Ectodermal cell (in vitro differentiated cells): Measurements from ENCODE around the gene TARBP1.

Experiments
- H3K27ac ChIP-seq: 2 replicates; pipeline ENCODE4 v1.7.0; 2013; ENCODE audit warnings: mild to moderate bottlenecking, low read depth, low read length; ENCODE audit not compliant: insufficient read depth, poor library complexity, severe bottlenecking
- H3K27me3 ChIP-seq: 2 replicates; pipeline ENCODE4 v1.7.0; 2013; ENCODE audit warnings: mild to moderate bottlenecking, low read length; ENCODE audit not compliant: insufficient read depth, control insufficient read depth, poor library complexity, severe bottlenecking
- H3K36me3 ChIP-seq: one replicate; pipeline ENCODE4 v1.7.0; 2013; ENCODE audit warnings: low read length; ENCODE audit not compliant: control insufficient read depth, insufficient read depth
- H3K4me1 ChIP-seq: one replicate; pipeline ENCODE4 v1.7.0; 2013; ENCODE audit warnings: low read length; ENCODE audit not compliant: control insufficient read depth, insufficient read depth
- H3K4me3 ChIP-seq: 2 replicates; pipeline ENCODE4 v1.7.0; 2013; ENCODE audit warnings: low read depth, low read length, control low read depth; ENCODE audit not compliant: insufficient read depth
- H3K9me3 ChIP-seq: 2 replicates; pipeline ENCODE4 v1.7.0; 2013; ENCODE audit warnings: mild to moderate bottlenecking, low read length, moderate library complexity; ENCODE audit not compliant: control insufficient read depth
- WGBS, 2 experiments: methylation state at CpG; one replicate each; pipeline ENCODE4 v1.1.7; 2013; ENCODE audit warnings: missing lambda C conversion rate in 2 of 2; 5-methylcytosine and 5-hydroxymethylcytosine counted together

Gene TARBP1

DNA sequence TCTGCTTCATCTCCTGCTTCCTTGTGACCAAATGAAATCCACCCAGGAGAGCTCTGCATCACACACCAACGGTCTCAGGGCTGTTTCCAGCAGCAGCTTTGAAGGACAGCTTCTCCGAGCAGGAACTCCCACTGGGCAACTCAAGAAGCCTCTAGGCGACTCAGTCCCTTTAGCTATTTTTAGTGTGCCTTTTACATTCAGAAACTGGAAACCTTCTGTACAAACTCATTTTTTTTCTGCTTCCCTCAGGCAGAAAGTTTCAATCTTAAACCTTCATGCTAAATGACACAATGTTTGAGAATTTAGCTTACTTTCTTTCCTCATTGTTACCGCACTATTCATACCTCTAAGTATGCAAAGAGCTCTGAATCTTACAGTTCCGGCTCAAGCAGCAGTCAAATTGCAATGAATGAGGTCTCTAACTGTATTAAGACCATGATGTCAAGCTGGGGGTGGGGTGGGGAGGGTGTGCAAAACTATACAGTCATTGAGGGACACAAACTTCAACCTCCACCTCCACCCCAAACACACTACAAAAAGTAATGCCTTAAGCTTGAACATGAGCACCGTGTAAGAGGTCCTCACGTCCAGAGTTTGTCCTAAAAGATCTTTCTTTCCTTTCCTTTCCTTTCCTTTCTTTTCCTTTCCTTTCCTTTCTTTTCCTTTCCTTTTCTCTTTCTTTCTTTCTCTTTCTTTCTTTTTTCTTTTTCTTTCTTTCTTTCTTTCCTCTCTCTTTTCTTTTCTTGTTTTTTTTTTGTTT lies 16.4 kb upstream of the TARBP1 start:
- 57 to 60% methylated on average over 7 of the region's 7 CpGs for WGBS, 2 experiments
- Histone ChIP-seq H3K9me3 (no peaks in the 10 kb centered on the region), H3K4me1 (peaks cover 8% of the 10 kb centered on the region), H3K27me3 (no peaks in the 10 kb centered on the region), H3K4me3 (no peak overlapping the region), H3K36me3 (no peaks in the 10 kb centered on the region), H3K27ac (no peak overlapping the region)

DNA sequence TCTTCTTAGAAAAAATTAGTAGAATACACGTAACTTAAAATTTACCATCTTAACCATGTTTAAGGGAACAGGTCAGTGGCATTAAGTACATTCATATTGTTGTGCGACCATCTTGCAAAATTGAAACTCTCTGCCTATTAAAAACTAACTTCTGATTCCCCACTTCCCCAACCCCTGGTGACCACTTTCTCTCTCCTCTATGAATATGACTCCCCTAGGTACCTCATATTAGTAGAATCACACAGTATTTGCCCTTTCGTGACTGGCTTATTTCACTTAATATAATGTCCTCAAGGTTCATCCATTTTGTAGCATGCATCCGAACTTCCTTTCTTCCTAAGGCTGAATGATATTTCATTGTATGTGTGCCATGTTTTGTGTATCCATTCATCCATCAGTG lies 15.1 kb upstream of the TARBP1 start:
- Histone ChIP-seq H3K27ac (no peak overlapping the region), H3K36me3 (no peaks in the 10 kb centered on the region), H3K4me3 (no peak overlapping the region), H3K9me3 (no peaks in the 10 kb centered on the region), H3K27me3 (no peaks in the 10 kb centered on the region), H3K4me1 (peaks cover 10% of the 10 kb centered on the region)
- WGBS, 2 experiments, result 91 to 94% methylated on average over 4 of the region's 4 CpGs

DNA sequence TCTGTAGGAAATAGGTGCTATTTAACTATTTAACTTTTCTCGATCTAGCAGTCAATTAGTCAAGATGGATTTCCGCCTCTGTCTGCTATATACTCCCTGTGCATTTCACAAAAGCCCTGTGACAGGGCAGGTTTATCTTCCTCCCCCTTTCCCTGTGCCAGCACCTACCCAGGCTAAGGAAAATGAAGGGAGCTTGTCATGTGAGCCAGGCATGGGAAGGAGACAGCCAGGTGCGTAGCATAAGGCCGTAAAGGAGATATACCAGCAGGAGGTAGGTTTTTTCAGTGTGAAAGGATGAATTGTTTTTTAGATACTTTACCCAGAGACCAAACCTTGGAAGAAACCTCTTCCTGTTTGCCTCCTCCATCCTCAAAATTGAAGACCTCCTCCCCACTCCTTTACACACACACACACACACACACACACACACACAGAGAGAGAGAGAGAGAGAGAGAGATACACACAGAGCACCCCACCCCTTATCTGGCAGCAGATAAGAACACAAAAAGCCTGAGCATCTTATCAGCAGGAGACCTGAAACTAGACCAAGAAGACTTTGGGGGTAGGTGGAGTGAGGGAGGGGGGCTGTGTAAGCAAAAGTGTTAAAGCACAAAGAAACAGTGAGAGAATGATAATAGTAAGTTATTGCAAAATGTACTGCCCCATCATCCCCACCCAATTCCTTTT lies 12.0 kb upstream of the TARBP1 start:
- Histone ChIP-seq H3K27ac (no peak overlapping the region), H3K4me1 (peaks cover 13% of the 10 kb centered on the region), H3K27me3 (no peaks in the 10 kb centered on the region), H3K36me3 (no peaks in the 10 kb centered on the region), H3K9me3 (no peaks in the 10 kb centered on the region), H3K4me3 (no peak overlapping the region)
- WGBS, 2 experiments, result 72 to 76% methylated on average over 4 of the region's 4 CpGs

DNA sequence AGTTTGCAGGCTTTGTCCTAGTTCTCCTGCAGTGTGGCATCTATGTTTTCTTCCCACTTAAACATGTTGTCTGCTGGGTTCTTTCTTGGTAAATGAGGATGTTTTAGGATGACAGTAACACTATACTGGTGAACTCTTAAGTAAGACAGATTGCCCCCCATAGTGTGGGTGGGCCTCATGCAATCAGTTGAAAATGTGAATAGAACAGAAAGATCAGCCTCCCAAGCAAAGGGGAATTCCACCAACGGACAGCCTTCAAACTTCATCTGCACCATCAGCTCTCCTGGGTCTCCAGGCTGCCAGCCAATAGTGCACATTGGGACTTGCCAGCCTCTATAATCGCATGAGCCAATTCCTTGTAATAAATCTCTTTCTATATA lies 10.7 kb upstream of the TARBP1 start:
- Histone ChIP-seq H3K9me3 (no peaks in the 10 kb centered on the region), H3K4me1 (peaks cover 13% of the 10 kb centered on the region), H3K27me3 (no peaks in the 10 kb centered on the region), H3K4me3 (no peak overlapping the region), H3K36me3 (no peaks in the 10 kb centered on the region), H3K27ac (no peak overlapping the region)
- 91 to 93% methylated on average over 2 of the region's 2 CpGs for WGBS, 2 experiments

DNA sequence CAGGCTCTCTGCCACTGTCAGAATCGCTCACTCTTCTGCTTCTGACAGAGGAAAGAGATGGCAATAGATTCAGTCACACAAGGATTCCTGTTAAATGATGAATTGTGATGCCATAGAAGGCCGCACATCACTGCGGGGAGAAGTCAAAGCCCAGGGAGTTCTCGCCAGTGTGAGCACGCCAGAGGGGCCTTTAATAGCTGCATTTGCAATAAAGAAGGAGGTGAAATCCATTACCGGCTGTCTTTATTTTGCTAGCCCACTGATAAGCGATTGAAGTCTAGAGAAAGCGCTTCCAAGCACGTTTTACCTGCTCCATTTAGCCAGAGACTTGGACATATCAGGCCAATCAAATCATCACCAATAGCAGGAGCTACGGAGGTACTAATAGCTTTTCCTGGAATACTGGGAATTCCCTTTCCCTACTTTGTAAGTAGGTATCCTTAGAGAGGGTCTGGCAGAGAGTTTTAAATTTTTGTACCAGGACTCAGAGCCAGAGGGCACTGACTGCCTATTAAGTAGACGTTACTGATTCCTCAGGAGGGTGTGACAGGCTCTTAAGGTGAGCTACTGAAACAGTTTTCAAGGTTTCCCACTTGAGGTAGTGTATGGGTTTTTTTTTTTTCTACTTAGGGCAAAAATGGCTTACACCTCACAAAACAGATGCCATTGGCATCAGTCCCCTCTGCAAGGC lies 10.2 kb upstream of the TARBP1 start:
- Histone ChIP-seq H3K4me3 (no peak overlapping the region), H3K9me3 (no peaks in the 10 kb centered on the region), H3K27ac (no peak overlapping the region), H3K36me3 (no peaks in the 10 kb centered on the region), H3K27me3 (no peaks in the 10 kb centered on the region), H3K4me1 (peaks cover 13% of the 10 kb centered on the region)
- WGBS, 2 experiments, result 84 to 89% methylated on average over 11 of the region's 11 CpGs

DNA sequence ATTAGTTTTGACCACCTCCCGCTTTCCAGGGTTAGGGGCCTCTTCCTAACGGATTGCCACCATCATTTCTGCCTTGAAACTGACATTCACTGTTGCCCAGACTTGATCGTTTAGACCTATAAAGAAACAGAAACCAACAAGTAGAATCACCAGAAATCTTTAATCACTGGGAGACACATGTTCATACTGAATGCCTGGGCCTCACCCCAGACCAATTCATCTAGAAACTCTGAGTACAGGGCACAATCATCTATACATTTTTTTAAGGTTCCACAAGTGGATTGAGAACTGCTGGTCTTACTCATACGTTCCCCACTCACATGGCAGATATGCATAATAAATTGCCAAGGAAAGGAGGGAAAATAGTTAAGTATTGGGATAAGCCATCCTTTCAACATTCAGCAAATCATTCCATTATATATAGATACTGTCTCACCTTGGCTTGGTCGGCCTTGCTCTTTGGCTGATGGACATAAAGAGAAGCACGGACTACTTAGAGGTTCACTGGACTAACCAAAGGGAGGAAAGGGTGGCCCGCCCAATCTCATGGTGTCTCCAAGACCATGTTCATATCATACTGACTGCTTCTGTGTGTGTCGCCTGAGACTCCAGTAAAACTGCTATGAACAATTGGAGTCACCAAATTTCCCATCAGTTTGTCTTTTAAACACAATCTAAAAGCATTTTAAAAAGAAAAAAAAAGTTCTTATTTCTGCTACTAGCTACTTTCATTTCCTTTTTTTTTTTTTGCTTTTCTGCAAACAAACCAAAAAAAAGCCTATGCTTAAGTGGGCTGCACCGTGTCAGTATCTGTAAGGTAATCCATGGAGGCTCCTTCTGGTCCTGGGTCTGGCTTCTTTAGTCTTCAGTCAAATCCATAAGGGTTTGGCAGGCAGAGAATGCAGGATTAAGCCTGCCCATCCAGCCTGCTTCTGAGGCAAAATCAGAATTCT lies 9.4 kb upstream of the TARBP1 start:
- Histone ChIP-seq H3K36me3 (no peaks in the 10 kb centered on the region), H3K4me3 (no peak overlapping the region), H3K4me1 (peaks cover 13% of the 10 kb centered on the region), H3K27ac (no peak overlapping the region), H3K9me3 (no peaks in the 10 kb centered on the region), H3K27me3 (no peaks in the 10 kb centered on the region)
- WGBS, 2 experiments, result 88 to 90% methylated on average over 8 to 9 of the region's 9 CpGs

DNA sequence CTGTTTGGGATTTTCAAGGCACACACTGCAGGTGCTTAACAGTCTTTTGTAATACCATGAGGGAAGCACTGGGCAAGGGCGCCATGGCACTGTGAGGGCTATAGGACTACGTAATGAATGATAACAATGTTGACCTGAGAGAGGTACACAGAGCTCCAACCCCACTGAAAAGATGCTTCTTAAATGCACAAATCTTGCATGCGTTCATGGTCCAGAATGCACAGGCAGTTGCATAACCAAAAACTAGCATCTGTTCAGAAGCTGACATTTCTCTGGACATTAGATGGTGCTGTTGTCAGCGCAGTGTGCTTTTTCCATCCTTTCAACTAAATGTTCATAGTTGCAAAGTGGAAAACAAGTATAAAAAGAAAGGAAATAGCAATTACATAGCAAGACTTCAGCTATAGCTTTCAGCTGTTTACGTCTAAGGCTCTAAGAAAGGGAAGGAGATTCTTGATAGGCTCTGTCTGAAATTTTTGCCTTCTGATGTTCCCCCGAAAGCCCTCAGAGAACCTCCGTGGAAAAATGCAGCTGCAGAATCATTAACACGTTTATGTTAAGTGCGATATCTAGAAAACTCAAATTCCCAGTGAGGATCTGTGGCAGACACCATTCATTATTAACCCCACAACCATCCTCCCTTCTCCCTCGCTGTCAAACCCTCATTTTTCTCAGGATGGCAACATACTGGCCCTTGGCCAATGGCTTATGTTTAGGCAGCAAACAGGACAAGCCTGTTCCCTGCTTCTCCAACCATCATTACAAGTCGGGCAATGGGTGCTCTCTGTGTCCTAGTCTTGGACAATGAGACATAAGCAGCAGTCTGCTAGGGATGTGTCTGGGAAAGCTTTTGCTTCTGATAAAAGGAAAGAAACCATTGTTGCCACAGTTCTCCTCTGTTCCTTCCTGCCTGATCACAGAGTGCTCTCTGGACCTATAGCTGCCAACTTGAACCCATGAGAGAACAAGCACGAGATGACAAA lies 8.2 kb upstream of the TARBP1 start:
- 92% methylated on average over 12 of the region's 12 CpGs for WGBS, 2 experiments
- H3K27ac ChIP-seq, result no peak overlapping the region

DNA sequence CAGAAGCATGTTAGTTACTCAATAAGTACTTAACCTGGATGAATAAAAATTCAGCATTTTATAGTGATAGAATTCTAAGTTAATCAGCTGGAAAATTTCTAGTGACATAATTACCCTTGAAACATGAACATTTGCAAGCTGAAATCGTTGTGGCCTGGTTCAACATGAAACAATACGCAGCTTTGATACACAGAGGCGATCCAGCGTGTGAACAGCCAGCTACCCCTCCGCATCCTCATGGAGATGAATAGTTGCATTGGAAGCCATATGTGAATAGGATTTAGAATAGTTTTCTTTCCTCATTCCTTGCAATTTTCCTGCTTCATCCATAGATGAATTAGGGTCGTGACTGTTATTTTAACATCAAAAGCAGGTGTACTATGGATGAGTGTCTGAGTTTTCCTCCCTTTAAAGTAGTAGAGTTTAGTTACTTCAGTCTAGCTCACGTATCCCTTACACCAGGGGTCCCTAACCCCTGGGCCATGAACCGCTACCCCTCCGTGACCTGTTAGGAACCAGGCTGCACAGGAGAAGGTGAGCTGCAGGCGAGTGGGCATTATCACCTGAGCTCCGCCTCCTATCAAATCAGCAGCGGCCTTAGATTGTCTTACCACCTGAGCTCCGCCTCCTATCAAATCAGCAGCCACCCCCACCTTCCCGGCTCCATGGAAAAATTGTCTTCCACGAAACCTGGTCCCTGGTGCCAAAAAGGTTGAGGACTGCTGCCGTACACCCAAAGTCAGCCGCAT lies 6.2 kb upstream of the TARBP1 start:
- H3K27me3 ChIP-seq, result no peaks in the 10 kb centered on the region
- H3K36me3 ChIP-seq, result no peaks in the 10 kb centered on the region
- H3K9me3 ChIP-seq, result no peaks in the 10 kb centered on the region
- no peak overlapping the region for H3K4me3 ChIP-seq
- WGBS, 2 experiments, result 86 to 88% methylated on average over 16 to 17 of the region's 17 CpGs
- peaks cover 5% of the 10 kb centered on the region for H3K4me1 ChIP-seq
- H3K27ac ChIP-seq, result no peak overlapping the region

More for the DNA sequence above, 8.2 kb upstream of the TARBP1 start:
- H3K27me3 ChIP-seq, result no peaks in the 10 kb centered on the region
- peaks cover 13% of the 10 kb centered on the region for H3K4me1 ChIP-seq
- H3K4me3 ChIP-seq, result no peak overlapping the region
- H3K36me3 ChIP-seq, result no peaks in the 10 kb centered on the region
- no peaks in the 10 kb centered on the region for H3K9me3 ChIP-seq
